Amniotic stem cell (primary cell): ENCODE data around the gene TESPA1.
A peak's percentile ranks its signal among the peaks of the same experiment; 100 is the strongest.

Experiments
- DNase-seq: peaks from one replicate; lab custom pipeline; 2025; lab: John Stamatoyannopoulos, UW

The TESPA1 gene

DNA sequence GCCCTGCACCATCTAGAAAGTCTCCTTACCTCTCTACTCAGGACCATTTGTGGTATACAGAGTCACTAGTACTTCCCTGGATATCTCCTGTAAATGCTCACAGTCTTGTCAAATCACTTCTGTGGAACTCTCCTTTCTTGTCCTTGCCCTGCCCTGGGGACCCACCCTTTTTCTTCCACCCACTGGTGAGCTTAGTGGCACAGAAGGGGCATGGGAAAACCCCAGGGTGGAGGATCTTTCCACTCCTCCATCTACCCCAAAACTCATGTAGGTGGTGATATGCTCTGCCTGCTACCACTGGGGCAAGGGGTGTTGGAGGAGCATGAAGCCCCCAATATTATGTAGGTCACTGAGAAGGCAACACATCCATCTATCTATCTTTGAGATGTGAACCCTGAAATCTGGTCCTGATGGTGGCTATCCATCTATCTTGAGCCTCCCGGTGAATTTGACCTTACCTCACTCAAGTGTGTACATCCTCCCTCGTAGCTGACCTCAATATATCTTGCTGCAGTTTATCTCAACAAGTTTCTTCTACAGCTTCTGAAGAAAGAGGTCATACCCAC is 943 bp downstream of the TESPA1 start:
- DNase-seq: no peak

DNA sequence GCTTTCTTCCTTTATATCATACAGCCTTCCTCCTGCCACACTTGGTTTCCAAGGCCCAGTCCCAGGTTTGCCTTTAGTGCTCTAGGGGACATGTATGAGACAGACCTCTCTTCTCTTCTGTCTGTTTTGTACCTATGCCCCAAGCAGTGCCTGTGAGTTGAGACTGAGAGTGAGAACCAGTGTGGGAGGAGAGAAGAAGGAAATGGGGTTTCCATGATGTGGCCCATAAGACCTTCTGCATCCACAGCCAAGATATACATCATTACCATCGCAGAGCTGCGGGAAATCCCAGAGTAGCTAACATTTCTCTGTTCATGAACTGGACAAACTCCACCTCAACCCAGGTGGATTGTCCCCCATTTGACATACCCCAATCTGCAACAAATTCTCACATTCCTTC is 2.8 kb downstream of the TESPA1 start:
- no peak for DNase-seq

DNA sequence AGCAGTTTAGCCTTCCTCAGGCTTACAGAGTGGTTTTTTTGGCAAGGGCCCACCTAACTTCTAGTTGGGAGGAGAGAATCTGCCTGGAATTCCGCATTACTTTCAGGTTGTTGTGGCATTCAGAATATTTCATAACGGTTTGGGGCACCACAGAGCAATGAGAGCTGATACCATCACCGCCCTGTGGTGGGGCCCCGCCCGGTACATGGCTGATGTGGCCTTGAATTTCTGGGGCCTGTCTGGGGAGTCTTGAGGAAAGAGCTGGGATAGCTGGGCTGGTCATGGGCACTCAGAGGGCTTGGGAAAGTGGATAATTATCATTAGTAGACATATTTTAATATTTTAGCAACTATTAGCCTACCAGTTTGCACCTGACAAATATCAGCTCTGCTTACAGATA is 4.2 kb downstream of the TESPA1 start:
- DNase-seq: no peak

DNA sequence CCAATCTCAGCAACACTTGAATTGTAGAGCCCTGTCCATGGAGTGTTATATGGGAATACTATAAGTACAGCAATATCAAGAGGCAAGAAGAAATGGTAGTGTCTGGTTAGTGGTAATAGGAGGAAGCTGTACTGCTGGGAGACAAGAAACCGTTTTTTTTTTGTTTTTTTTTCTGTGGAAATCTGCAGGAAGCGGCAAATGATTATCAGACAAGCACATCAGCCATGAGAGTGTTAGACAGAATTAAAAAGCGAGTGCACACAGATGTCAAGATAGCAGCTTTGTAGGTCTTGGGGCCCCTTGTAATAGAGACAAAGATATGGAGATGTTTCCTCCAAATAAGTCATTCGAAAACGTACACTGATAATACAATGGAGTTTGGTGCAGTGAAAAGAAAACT is 6.7 kb downstream of the TESPA1 start:
- DNase-seq: no peak

DNA sequence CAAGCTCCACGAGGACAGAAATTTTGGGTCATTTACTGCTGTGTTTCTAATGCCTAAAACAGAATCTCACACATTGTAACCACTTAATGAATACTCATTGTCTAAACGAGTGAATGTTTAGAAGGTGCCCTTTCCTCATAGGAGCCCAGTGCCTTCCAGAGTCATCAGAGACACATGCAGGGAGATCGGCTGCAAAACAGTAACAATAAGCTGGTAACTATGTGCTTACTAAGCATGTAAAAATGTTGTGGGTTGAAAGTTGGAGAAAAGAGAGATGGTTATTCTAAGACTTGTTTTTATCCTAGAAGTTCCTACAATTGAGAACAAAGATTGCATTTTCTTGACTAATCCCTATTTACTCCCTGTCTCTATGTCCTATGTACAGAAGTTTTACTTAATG is 7.4 kb downstream of the TESPA1 start:
- peak; percentile 9 for DNase-seq

DNA sequence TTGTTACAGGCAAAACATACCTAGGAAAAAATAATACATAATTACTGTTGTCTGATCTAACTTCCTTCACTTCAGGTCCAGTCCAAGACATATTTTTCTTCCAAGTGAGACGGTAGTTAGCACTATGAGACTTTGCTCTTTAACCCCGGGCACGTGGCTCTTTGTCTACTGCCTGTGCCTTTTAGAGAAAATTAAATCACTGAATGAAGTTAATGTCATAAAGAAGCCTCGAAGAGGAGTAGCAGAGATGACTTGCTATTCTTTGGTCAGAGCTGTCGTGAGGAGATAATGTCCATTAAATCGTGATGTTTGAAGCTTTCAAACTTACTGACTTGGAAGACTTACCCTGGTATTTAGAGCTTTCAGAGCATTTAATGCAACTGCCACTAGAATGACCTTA is 8.7 kb downstream of the TESPA1 start:
- no peak for DNase-seq

DNA sequence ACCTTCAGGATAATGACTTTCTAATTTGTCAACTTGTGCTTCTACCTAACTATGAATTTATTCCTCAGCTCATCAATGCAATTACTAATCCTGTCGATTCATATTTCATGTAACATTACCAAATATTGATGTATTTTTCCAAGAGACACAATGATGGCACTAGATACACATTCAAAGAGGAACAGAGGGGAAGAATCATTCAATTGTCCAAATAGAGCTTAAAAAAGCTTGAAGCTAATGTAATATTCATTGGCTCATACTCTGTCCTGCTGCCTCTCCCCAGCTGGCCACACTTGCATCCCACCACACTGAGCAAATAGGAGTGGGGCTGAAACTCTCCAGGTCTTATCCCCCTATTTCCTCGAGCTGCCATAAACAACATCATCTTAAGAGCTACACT is 9.3 kb downstream of the TESPA1 start:
- DNase-seq: no peak

DNA sequence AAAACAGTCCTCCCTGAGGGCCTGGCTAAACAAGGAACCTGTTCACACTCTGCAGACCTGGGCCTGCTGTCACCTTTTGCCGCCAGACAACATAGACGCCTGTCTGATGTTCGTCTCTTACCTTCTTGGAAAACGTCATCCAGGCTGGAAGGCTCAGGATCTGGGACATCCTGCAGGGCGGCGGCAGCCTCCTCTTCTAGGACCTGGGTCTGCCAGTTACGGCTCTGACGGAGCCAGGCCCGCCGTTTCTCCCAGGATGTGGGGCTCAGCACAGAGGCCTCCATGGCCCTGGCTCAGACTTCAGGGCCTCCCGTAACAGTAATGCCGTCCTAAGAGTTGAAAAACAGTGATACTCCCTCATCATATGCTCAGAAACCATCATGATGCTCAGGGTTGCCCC is 10.3 kb downstream of the TESPA1 start:
- DNase-seq: no peak

DNA sequence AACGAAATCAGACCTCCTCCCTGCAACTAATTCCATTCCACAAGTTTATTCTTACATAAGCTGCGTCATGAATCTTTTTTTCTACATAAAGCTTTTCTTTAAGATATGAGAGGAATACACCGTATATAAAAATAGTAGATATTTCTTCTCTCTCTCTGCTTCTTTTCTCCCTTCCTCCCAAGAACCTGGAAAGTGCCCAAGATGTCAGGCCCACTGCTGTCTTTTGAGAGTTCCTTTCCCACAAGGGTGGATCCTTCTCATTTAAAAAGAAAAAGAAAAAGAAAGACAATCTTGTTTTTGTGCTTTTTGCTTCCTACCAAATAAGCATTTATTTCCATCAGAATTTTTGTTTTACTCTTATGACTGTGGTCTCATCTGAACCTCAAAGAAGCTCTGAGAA is 11.0 kb downstream of the TESPA1 start:
- DNase-seq: no peak

DNA sequence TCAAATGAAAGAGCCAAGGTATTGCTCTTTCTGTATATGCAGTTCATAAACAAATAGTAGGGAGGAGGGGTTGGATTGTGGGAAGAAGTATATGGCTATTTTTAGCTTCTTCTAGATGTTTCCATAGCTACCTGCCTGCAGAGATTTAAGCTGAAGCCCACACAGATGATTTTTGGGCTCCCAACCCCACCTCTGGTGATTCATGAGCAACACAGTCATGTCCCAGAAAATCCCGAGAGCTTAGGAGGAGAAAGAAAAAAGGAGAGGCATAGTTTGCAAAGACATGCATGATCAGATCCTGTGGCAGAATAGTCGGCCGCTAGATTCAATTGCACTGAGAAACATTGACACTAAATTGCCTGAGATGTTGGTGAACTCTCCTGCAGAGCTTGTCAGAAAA is 13.8 kb downstream of the TESPA1 start:
- no peak for DNase-seq

DNA sequence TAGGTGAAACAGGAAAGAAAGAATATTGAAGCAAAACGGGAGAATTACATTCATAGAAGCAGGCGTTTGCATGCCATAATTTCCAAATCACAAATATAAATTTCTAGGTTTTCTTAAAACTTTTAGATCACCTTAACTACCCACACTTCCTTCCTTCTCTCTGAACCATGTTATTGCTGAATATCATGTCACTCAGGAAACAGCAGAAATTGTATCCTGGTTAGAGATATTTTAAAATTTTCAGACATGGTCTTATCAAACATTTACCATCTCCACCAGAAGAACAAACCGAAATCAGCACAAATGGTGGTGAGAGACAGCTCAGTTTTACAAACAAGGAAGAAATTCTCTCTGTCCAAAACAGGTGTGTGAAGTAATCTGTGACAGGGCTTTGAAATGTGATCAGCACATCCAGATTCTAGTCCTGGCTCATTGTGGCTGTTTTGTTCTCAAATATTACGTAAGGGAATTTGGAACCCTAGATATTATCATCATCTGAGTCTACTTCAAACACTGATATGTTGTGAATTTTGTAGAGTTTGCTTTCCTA is 16.3 kb downstream of the TESPA1 start:
- DNase-seq: no peak

DNA sequence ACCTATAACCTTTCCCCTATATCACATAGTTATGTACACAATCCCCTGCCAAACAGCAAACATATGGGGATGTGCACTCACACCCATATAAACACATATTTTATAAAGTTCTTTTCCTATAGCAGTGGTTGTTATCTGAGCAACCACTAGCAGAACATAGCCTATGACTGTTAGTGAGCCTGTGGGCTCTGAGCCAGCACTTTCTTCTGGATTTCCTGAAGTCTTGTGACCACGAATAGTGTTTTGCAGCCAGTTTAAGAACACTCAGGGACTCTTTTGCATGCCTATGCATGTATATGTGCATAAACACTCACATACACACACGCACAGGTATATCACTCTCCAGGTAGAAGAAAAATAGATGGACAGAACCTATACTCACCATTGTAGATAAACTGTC is 17.1 kb downstream of the TESPA1 start:
- DNase-seq: no peak

DNA sequence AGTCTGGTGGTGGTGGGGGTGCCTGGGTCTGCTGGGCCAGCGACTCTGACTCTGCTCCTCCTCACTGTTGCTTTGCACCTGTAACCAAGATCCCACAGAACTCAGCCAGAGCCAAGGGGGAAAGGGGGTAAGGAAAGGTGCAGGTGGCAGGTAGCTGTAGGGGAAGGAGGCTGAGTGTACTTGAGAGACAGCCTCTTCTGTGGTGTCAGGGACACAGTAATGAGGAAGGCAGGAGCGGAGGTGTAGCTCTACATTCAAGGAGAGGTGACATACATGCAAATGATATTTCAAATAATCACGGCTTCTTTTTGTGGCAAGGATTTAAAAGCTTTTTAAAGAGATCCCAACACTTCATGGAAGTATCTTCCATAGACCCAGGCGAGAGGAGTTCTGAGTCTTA is 23.4 kb downstream of the TESPA1 start:
- DNase-seq: no peak

DNA sequence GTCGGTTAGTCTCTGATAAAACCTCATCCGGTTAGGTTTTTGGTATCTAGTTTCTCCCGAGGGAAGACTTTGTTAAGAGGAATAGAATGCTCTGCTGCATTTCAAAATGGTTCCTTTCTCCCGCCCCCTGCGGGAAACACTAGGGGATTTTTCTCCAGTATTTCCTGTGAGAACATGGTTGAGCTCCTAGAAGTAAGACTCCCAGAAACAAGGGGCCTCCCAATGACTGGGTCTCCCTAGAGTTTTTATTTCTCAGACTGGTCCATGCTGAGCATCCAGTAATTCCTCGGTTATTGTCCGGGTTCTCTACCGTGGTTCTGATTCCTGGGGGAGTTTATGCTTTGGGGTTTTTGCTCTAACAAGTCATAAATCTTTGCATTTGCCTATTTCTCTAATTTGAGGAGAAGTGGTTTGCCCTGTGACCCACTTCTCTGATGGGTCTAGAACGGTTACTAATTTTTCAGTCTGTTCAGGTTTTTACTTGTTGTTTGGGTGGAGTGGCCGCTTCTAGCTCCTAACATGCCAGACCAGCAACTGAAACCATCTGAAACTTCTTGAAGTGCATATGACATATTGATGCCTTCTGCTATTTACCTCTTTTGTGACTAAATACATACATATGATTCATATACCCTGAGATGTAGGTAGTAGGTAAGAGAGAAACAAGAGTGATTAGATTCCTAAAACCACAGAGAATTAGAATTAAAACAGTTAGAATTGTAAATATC is 25.1 kb downstream of the TESPA1 start:
- no peak for DNase-seq

DNA sequence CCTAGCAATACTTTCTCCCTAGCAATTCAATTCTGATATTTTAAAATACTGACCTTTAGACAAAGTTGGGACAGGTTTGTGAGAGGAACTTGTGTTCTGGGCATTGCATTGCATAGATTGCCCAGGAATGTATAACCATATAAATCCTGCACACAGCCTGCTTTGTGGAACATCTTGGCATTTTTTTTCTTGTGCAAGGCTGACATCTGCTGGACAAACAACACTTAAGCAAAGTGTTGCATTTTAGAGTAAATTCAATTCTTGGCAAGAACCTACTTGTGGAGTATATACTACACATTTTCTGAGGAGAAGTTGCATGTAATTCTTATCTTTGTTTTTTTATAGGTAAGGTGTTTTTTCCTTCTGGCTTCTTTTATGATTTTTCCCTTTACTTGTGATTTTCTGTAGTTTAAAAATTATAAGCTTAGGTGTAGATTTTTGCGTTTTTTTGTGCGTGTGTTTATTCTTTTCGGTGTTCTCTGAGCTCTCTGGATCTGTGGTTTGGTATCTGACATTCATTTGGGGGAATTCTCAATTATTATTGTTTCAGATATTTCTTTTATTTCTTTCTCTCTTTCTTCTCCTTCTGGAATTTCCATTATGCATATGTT is 26.4 kb downstream of the TESPA1 start:
- DNase-seq: peak; percentile 52

DNA sequence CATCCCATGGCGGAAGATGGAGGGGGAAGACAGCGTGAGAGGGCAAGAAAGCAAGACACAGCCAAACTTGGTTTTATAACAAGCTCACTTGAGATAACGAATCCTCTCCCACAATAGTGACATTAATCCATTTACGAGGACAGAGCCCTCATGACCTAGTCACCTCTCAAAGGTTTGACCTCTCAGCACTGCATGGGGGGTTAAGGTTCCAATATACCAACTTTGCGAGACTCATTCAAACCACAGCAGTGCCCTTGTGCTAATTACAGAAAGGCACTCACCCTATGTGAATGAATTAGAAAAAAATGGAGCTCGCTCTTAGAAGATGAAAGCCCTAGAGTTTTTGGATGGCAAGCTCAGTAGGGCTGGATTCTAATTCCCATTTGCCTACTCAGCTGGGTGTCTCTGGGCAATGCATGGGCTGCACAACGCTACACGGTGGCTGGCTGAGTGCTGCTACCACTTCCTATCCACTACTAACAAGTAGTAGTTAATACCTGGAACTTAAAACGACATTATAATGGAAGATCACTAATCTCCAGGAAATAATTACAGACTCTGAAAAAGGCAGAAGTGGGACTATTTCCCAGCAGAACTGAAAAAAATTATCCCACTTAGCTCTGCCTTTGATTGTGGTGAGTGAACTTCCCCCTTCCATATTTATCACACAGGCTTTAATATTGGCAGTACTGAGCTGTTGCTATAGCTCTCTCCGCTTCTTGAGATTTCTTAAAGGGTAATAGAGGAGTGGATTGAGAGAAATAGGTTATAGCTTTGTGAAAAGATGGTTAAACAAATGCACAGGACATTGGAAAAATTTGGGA is 27.5 kb downstream of the TESPA1 start:
- no peak for DNase-seq

DNA sequence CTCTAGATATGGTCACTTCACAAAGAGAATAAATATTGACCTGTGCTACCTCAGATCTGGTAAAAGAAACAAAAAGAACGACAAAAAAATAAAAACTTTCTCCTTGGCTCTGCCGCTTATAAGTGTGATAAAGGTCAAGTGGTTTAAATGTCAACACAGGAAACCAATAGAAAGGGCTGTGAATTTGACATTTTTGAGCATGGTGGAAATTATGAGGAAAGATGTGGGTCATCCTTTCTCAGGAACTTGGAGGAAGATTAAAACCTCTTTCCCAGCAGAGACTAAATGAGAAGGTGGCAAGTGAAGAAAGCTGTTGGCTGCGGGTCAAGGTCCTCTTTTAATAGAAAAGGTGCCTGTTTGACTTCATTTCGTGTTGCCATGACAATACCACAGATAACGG is 28.2 kb downstream of the TESPA1 start:
- no peak for DNase-seq

DNA sequence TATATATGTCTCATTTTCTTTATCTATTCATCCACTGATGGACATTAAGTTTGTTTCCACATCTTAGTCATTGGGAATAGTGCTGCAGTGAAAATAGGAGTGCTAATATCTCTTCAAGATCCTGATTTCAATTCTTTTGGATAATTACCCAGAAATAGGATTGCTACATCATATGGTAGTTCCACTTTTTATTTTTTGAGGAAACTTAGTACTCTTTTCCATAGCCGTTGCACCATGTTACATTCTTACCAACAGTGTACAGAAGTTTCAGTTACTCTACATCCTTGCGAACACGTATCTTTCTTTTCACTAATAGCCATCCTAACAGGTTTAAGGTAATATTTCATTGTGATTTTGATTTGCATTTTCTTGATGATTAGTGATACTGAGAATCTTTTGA is 29.8 kb downstream of the TESPA1 start:
- DNase-seq: no peak

DNA sequence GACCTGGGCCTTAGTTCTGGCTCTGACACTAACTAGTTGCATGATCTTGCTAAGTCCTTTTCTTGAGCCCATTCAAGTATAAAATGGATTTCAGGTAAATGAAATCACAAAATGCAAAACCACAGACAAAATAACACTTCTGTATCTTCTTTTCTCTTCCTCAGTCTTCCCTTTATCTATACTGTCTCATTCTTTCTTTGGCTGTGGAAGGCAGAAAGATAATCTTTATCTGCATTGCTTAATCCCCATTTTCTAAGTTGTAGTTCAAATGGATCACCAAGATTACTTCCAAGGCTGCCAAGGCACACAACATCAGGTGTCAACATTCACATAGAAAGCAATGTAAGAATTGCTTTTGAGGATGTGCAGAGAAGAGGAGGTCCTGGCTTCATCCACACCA is 30.3 kb downstream of the TESPA1 start:
- DNase-seq: no peak

DNA sequence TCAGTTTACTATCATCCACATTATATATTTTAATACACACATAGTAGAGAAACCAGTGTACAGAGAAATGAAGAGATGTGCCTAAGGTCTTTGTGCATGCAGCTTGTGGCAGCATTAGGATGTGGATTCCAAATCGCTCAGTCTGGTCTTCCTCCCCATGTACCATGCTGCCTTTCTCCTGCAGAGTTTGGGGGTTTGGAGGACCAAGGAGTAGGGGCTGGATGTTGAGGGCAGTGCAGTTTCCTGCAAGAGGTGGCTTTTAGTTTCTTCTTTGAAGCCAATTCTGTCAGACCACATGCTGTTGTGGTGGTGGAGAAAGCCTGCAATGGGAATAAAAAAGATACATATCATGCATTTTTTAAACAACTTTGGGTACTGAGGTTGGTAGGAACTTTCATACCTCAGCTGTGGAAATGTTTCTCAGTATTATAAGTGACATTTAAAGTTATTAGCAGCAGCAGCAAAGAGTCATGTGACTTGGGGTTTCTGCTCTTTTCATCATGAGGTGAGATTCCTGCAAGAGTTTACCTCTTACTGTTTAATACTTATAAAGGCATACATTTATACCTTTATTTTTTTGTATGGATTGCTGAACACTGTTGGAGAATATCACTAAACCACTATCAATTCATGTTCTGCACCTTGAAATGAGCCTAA is 34.4 kb downstream of the TESPA1 start:
- DNase-seq: no peak

DNA sequence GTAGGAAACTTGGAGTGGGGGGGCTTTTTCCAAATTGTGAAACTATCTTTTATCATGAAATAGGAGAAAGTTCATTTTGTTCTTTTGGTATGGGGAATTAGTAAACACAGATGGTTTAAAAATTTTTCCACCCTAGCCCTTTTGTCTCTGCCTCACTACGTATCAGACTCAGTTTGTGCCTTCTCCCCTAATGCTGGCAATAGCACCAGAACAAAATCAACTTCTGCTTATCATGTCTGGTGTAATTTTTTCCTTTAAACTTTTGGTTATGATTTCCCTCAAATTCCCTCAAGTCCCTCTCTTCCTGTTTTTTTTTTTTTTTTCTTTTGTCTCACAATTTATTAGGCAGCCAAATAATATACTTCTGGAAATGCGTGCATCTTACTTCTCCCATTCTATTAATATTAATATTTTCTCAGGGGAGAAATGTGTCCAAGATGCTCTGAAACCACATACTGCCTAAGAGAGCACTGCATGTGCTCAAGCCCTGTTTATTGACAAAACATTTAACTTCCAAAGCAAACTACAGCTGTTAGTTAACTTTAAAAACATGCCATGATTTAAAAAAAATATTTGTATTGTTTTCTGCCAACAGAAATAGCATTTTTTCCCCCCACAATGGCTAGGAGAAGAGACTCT is 35.4 kb downstream of the TESPA1 start:
- DNase-seq: no peak

DNA sequence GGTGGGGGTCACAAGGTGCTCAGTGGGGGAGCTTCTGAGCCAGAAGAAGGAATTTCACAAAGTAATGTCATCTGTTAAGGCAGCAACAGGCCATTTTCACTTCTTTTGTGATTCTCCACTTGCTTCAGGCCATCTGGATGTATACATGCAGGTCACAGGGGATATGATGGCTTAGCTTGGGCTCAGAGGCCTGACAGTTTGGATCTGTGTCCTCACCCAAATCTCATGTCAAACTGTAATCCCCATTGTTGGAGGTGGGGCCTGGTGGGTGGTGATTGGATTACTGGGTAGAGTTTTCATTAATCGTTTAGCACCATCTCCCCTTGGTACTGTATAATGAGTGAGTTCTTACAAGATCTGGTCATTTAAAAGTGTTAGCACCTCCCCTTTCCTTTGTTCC is 36.4 kb downstream of the TESPA1 start:
- no peak for DNase-seq
